GM12878 (cell line): Measurements from ENCODE around the gene ATAD2B. TPM values are rescaled to one million over a fixed set of nuclear protein-coding genes. Genes with fewer than 3 reads are reported as not detected.

Source experiments
- ATAC-seq: fragments of 200-7000 bp; cut with Tn5 transposase; 3 replicates; pipeline ENCODE4 v1.9.1; 2020; ENCODE audit warnings: mild to moderate bottlenecking, moderate library complexity
- BruUV-seq: library from RNA; stranded (reverse); fragments of 400-500 nt; replicated peaks from 2 replicates; lab custom pipeline; 2021; lab: Mats Ljungman, UMichigan
- CTCF ChIA-PET: fragments of 300-600 bp; sonication (Branson Sonifier 250); formaldehyde crosslinking; extraction: SDS; loops from one replicate; lab custom pipeline; 2021; ENCODE audit warnings: inconsistent platforms; lab: Yijun Ruan, JAX
- POLR2A ChIA-PET: fragments of 350-600 bp; formaldehyde crosslinking; extraction: SDS; loops from one replicate; lab custom pipeline; 2021; ENCODE audit warnings: inconsistent platforms; lab: Charles Lee
- RAD21 ChIA-PET: fragments of 300-600 bp; sonication (Branson Sonifier 250); formaldehyde crosslinking; loops from one replicate; lab custom pipeline; 2023; ENCODE audit warnings: antibody characterized with exemption; ENCODE audit not compliant: unreplicated experiment; lab: Charles Lee
- SMC1A ChIA-PET: fragments of 300-600 bp; sonication (Branson Sonifier 250); formaldehyde crosslinking; loops from one replicate; lab custom pipeline; 2023; ENCODE audit not compliant: unreplicated experiment, uncharacterized antibody; lab: Charles Lee
- DNase-seq: peaks from one replicate; pipeline ENCODE4 v3.0.0-alpha.2; 2011; ENCODE audit warnings: low read depth, low spot score
- FAIRE-seq: peaks from 3 replicates; lab custom pipeline; 2011; peaks lifted over from hg19 to GRCh38; lab: Jason Lieb, UNC
- H2AFZ ChIP-seq: 2 replicates; pipeline ENCODE4 v1.6.0; 2011; ENCODE audit warnings: low read depth, low read length, control low read depth; ENCODE audit not compliant: control insufficient read depth
- H3K27ac ChIP-seq: 2 replicates; pipeline ENCODE4 v1.5.1; 2011; ENCODE audit warnings: control low read depth; ENCODE audit not compliant: control insufficient read depth, insufficient read depth
- H3K27me3 ChIP-seq, 2 experiments: replicated peaks in 1 of 2; 2 replicates each; pipeline versions ENCODE4 v1.6.0 to v1.6.1; 2011; ENCODE audit warnings: low read length in 1 of 2; ENCODE audit not compliant: control insufficient read depth in 2 of 2, insufficient read depth in 2 of 2
- H3K36me3 ChIP-seq, 2 experiments: 2 replicates each; pipeline ENCODE4 v1.5.1; 2011; ENCODE audit warnings: low read length in 1 of 2; ENCODE audit not compliant: control insufficient read depth in 2 of 2, insufficient read depth in 2 of 2
- H3K4me1 ChIP-seq: 2 replicates; pipeline ENCODE4 v1.6.1; 2011; ENCODE audit warnings: mild to moderate bottlenecking, low read length, moderate library complexity, mixed read lengths; ENCODE audit not compliant: control insufficient read depth, insufficient read depth
- H3K4me2 ChIP-seq: 2 replicates; pipeline ENCODE4 v1.6.0; 2011; ENCODE audit warnings: control low read depth; ENCODE audit not compliant: control insufficient read depth, insufficient read depth
- H3K4me3 ChIP-seq: fragments of 200-600 bp; sonication (generic); 2 replicates; pipeline ENCODE4 v1.5.1; 2016
- H3K79me2 ChIP-seq: 2 replicates; pipeline ENCODE4 v1.6.0; 2011; ENCODE audit warnings: low read length; ENCODE audit not compliant: control insufficient read depth, insufficient read depth
- H3K9ac ChIP-seq: 2 replicates; pipeline ENCODE4 v1.8.0; 2011; ENCODE audit warnings: low read length, control low read depth, mixed read lengths; ENCODE audit not compliant: control insufficient read depth, insufficient read depth
- H3K9me3 ChIP-seq: replicated peaks from 3 replicates; pipeline ENCODE4 v1.5.1; 2011; ENCODE audit warnings: mild to moderate bottlenecking, low read length; ENCODE audit not compliant: control insufficient read depth, insufficient read depth
- H4K20me1 ChIP-seq: 2 replicates; pipeline ENCODE4 v1.6.0; 2011; ENCODE audit not compliant: control insufficient read depth, insufficient read depth
- ASH2L ChIP-seq: fragments of 300-600, 200-600 bp; sonication (generic); IDR thresholded peaks from 2 replicates; pipeline ENCODE4 v1.6.1; 2017; ENCODE audit warnings: low read depth, mild to moderate bottlenecking, borderline replicate concordance
- FOXK2 ChIP-seq: fragments of 450-650 bp; IDR thresholded peaks from 2 replicates; pipeline ENCODE4 v1.6.1; 2017; ENCODE audit warnings: mild to moderate bottlenecking, moderate library complexity
- NR2C2 ChIP-seq: IDR thresholded peaks from 2 replicates; pipeline ENCODE4 v1.6.1; 2011; ENCODE audit warnings: borderline replicate concordance, low read depth; ENCODE audit not compliant: control insufficient read depth, insufficient read length
- NRF1 ChIP-seq: conservative IDR thresholded peaks from 2 replicates; pipeline ENCODE4 v1.6.1; 2011; ENCODE audit warnings: mild to moderate bottlenecking, low read depth, low read length, improper control_type of control experiment
- RB1 ChIP-seq: fragments of 450-650 bp; formaldehyde crosslinking; IDR thresholded peaks from 2 replicates; pipeline ENCODE4 v1.6.1; 2017; ENCODE audit warnings: mild to moderate bottlenecking, borderline replicate concordance
- RELA ChIP-seq: fragments of 450-650 bp; IDR thresholded peaks from 2 replicates; pipeline ENCODE4 v1.8.0; 2014; ENCODE audit warnings: borderline replicate concordance; ENCODE audit not compliant: partially characterized antibody
- TCF7 ChIP-seq: IDR thresholded peaks from 2 replicates; pipeline ENCODE4 v1.6.1; 2014; ENCODE audit warnings: antibody characterized with exemption, borderline replicate concordance
- ZNF207 ChIP-seq: fragments of 450-650 bp; IDR thresholded peaks from 2 replicates; pipeline ENCODE4 v1.6.1; 2014; ENCODE audit warnings: antibody characterized with exemption, mild to moderate bottlenecking, borderline replicate concordance
- ZNF384 ChIP-seq: IDR thresholded peaks from 2 replicates; pipeline ENCODE4 v1.6.1; 2012; ENCODE audit warnings: low read depth, mild to moderate bottlenecking, low read length, improper control_type of control experiment, borderline replicate concordance
- WGBS: methylation state at CpG from one replicate; pipeline ENCODE4 v1.1.6; 2016; ENCODE audit warnings: low lambda C conversion rate; ENCODE audit not compliant: insufficient replicate concordance, insufficient coverage; ENCODE audit errors: missing lambda C conversion rate; 5-methylcytosine and 5-hydroxymethylcytosine counted together
- in situ Hi-C: fragments of 300-500 bp; cut with MboI; formaldehyde crosslinking; loops from 9 replicates; pipeline ENCODE4 v1.14.3; 2018; ENCODE audit warnings: mixed read lengths
- intact Hi-C: fragments of 100-400 bp; cut with micrococcal nuclease; formaldehyde crosslinking; loops from one replicate; pipeline ENCODE4 v1.14.2; 2022; ENCODE audit not compliant: unreplicated experiment
- polyA plus RNA-seq, 11 experiments: library from polyadenylated mRNA; depleted of rRNA in 4 of 11; unstranded in 6 of 11; stranded (reverse) in 5 of 11; fragments of >200 nt; fragmentation: Nextera tagmentation in 4 of 11; fragmentation: Illumina TruSeq in 1 of 11; extraction: Ambion mirVana in 4 of 11; extraction: Trizol in 1 of 11; gene quantifications; 1 replicate in 1 of 11; 2 replicates in 10 of 11; pipeline versions ENCODE4 v1.2.1 to v1.2.3, GENCODE V29; 2011 to 2016; ENCODE audit warnings: inconsistent platforms in 2 of 11, missing spikeins in 2 of 11, low read depth in 1 of 11
- total RNA-seq, 4 experiments: library from RNA; depleted of rRNA in 3 of 4; stranded (reverse); fragments of >200 nt in 3 of 4; fragmentation: Illumina TruSeq in 1 of 4; extraction: Trizol in 1 of 4; gene quantifications; 2 replicates each; pipeline versions ENCODE4 v1.2.1 to v1.2.3, GENCODE V29; 2013 to 2021
- TF ChIP-seq, protein P1 (sequence below): fragments of 450-650 bp; IDR thresholded peaks from 2 replicates; pipeline ENCODE4 v1.6.1; 2018; ENCODE audit warnings: borderline replicate concordance, mild to moderate bottlenecking; ENCODE audit not compliant: partially characterized antibody
- TF ChIP-seq, protein P2 (sequence below): fragments of 450-650 bp; IDR thresholded peaks from 2 replicates; pipeline ENCODE4 v1.6.1; 2014; ENCODE audit warnings: mild to moderate bottlenecking
- TF ChIP-seq, protein P3 (sequence below): IDR thresholded peaks from 2 replicates; pipeline ENCODE4 v1.6.1; 2012; ENCODE audit warnings: low read depth, low read length, improper control_type of control experiment
- TF ChIP-seq, protein P4 (sequence below): fragments of 450-650 bp; IDR thresholded peaks from 2 replicates; pipeline ENCODE4 v1.6.1; 2017; ENCODE audit warnings: mild to moderate bottlenecking, low read depth, inconsistent platforms; ENCODE audit not compliant: poor library complexity, severe bottlenecking
- TF ChIP-seq, protein P5 (sequence below): fragments of 450-650 bp; formaldehyde crosslinking; IDR thresholded peaks from 2 replicates; pipeline ENCODE4 v1.4.0; 2020; ENCODE audit warnings: mild to moderate bottlenecking, moderate library complexity

The ATAD2B gene
- total and polyA plus RNA-seq, 10 of the 15 experiments (the other 5 are each of a cell fraction or from before 2014, with no cell fraction given): 3.6 to 29.9 (median 16.8) TPM

DNA sequence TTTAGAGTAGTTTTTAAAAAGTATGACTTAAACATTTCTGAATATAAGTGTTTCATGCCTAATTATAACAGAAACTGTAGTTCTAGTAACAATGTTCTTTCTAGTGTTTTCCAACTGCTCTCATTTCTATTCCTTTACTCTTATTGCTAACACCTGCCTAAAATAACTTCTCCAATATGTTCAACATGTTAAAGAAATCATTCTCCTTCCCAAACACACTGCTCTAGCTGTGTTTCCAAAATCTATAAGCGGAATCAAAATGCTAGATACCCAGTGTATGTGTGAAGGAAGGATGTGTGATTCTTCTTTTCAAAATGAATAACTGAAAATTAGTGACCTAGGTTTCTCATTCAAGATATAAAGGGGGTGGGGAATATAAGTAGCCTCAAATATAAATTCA lies 89.1 kb downstream of the ATAD2B start:
- H3K27ac ChIP-seq: no peak overlapping the region
- no TSS peak for BruUV-seq
- in situ Hi-C loops: no loop called here
- intact Hi-C loops: no loop called here
- no peaks in the 10 kb centered on the region for H3K4me1 ChIP-seq
- no peak overlapping the region for H2AFZ ChIP-seq
- H3K9ac ChIP-seq: no peak overlapping the region
- H3K27me3 ChIP-seq: no peaks in the 10 kb centered on the region
- H3K36me3 ChIP-seq: peaks cover 9 to 10% of the 10 kb centered on the region in 2 experiments; a peak in 3 of 4 replicates
- H3K9me3 ChIP-seq: no peaks in the 10 kb centered on the region; the same call in 1 of the 3 replicates
- H3K4me2 ChIP-seq: no peak overlapping the region
- SMC1A ChIA-PET: no interaction called here
- WGBS: 93% methylated on average over 1 of the region's 1 CpG
- H4K20me1 ChIP-seq: no peaks in the 10 kb centered on the region
- FAIRE-seq: no peak
- POLR2A ChIA-PET: no interaction called here
- no peak for ATAC-seq
- RAD21 ChIA-PET: no interaction called here
- DNase-seq: no peak
- H3K79me2 ChIP-seq: no peaks in the 10 kb centered on the region
- H3K4me3 ChIP-seq: no peak overlapping the region
- CTCF ChIA-PET: no interaction called here
- TF ChIP-seq, protein P1, sequence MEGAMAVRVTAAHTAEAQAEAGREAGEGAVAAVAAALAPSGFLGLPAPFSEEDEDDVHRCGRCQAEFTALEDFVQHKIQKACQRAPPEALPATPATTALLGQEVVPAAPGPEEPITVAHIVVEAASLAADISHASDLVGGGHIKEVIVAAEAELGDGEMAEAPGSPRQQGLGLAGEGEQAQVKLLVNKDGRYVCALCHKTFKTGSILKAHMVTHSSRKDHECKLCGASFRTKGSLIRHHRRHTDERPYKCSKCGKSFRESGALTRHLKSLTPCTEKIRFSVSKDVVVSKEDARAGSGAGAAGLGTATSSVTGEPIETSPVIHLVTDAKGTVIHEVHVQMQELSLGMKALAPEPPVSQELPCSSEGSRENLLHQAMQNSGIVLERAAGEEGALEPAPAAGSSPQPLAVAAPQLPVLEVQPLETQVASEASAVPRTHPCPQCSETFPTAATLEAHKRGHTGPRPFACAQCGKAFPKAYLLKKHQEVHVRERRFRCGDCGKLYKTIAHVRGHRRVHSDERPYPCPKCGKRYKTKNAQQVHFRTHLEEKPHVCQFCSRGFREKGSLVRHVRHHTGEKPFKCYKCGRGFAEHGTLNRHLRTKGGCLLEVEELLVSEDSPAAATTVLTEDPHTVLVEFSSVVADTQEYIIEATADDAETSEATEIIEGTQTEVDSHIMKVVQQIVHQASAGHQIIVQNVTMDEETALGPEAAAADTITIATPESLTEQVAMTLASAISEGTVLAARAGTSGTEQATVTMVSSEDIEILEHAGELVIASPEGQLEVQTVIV: no peak
- no peak for TF ChIP-seq NRF1
- TF ChIP-seq, protein P2, sequence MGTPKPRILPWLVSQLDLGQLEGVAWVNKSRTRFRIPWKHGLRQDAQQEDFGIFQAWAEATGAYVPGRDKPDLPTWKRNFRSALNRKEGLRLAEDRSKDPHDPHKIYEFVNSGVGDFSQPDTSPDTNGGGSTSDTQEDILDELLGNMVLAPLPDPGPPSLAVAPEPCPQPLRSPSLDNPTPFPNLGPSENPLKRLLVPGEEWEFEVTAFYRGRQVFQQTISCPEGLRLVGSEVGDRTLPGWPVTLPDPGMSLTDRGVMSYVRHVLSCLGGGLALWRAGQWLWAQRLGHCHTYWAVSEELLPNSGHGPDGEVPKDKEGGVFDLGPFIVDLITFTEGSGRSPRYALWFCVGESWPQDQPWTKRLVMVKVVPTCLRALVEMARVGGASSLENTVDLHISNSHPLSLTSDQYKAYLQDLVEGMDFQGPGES: no peak
- TF ChIP-seq, protein P3, sequence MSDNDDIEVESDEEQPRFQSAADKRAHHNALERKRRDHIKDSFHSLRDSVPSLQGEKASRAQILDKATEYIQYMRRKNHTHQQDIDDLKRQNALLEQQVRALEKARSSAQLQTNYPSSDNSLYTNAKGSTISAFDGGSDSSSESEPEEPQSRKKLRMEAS: no peak
- TF ChIP-seq FOXK2: no peak
- no peak for TF ChIP-seq ZNF384
- TF ChIP-seq ZNF207: no peak
- TF ChIP-seq, protein P4, sequence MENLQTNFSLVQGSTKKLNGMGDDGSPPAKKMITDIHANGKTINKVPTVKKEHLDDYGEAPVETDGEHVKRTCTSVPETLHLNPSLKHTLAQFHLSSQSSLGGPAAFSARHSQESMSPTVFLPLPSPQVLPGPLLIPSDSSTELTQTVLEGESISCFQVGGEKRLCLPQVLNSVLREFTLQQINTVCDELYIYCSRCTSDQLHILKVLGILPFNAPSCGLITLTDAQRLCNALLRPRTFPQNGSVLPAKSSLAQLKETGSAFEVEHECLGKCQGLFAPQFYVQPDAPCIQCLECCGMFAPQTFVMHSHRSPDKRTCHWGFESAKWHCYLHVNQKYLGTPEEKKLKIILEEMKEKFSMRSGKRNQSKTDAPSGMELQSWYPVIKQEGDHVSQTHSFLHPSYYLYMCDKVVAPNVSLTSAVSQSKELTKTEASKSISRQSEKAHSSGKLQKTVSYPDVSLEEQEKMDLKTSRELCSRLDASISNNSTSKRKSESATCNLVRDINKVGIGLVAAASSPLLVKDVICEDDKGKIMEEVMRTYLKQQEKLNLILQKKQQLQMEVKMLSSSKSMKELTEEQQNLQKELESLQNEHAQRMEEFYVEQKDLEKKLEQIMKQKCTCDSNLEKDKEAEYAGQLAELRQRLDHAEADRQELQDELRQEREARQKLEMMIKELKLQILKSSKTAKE: no peak
- TF ChIP-seq RELA: no peak
- TF ChIP-seq RB1: no peak
- no peak for TF ChIP-seq ASH2L
- TF ChIP-seq, protein P5, sequence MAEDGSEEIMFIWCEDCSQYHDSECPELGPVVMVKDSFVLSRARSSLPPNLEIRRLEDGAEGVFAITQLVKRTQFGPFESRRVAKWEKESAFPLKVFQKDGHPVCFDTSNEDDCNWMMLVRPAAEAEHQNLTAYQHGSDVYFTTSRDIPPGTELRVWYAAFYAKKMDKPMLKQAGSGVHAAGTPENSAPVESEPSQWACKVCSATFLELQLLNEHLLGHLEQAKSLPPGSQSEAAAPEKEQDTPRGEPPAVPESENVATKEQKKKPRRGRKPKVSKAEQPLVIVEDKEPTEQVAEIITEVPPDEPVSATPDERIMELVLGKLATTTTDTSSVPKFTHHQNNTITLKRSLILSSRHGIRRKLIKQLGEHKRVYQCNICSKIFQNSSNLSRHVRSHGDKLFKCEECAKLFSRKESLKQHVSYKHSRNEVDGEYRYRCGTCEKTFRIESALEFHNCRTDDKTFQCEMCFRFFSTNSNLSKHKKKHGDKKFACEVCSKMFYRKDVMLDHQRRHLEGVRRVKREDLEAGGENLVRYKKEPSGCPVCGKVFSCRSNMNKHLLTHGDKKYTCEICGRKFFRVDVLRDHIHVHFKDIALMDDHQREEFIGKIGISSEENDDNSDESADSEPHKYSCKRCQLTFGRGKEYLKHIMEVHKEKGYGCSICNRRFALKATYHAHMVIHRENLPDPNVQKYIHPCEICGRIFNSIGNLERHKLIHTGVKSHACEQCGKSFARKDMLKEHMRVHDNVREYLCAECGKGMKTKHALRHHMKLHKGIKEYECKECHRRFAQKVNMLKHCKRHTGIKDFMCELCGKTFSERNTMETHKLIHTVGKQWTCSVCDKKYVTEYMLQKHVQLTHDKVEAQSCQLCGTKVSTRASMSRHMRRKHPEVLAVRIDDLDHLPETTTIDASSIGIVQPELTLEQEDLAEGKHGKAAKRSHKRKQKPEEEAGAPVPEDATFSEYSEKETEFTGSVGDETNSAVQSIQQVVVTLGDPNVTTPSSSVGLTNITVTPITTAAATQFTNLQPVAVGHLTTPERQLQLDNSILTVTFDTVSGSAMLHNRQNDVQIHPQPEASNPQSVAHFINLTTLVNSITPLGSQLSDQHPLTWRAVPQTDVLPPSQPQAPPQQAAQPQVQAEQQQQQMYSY (CRISPR knock-in tag): no peak
- TF ChIP-seq NR2C2: no peak
- TF ChIP-seq TCF7: no peak
